GM18498 (cell line): ENCODE results near the gene HDLBP.

Experiments
- ATAC-seq: cut with Tn5 transposase; IDR thresholded peaks from one replicate; pipeline ENCODE4 v1.9.1; 2021; ENCODE audit warnings: mild to moderate bottlenecking, moderate library complexity; ENCODE audit not compliant: unreplicated experiment

Gene HDLBP

DNA sequence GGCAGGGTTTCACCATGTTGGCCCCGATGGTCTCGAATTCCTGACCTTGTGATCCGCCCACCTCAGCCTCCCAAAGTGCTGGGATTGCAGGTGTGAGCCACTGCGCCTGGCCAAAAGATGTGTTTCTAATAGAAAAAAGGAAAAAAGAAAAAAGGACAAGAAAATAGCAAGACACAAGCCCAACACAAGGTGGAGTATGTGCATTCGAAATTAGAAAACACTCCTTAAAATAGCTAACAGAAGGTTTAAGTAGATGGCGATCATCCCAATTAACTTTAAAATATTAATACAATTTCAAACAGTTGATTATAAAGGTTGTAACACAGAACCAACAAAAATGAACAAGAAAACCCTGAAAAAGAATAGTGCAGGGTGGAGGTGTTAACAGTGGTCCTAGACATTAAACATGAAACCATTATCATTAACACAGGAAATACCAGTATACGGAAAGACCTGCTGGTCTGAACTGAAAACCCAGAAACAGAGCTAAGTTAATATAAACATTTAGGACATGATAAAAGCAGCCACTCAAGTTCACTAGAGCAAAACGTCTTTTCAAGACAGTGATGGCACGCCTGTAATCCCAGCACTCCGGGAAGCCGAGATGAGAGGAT lies 57.9 kb downstream of the HDLBP start:
- ATAC-seq = no peak

DNA sequence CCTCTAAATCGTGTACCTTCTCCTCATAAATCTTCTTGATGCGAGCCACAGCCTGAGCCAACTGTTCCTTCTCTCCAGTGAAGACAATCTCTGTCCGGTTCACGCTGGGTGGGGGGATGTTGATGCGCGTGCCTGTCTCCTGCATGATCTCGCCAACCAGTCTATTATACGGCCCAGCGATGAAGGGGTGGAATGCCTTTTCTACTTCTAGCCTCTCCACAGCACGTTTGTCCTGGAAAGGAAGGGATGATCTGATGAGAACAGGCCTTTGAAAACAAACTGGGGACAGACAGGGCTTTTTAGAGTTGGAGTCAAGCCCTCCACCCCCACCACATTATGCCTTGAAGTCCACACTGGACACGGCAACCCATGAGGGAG lies 59.3 kb downstream of the HDLBP start:
- ATAC-seq = no peak

DNA sequence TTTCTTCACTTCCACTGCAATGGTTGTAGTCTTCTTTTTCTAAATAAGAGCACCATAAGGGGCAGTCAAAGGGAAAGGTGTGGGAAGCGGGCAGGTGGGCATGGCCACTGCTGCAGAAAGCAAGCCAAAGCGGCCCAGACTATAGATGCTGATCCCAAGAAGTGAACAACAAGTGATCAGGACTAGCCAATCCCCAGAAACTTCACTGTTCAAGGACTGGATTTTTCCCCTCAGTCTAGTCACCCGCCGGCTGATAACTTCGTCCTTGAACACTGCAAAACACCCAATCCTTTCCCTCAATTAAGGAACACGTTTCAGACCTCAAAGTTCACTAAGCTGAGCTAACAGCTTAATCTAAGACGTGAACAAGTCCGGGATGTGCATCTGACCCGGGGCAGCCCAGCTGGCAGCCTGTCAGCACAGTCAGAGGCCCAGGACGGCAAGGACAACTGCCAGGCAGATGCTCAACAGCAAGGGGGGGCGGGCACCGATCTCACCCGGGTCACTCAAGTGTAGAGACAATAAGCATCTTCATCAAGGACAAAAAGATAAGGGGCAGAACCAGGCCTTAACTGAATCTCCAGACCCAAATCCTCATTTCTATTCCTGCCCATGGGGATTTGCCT lies 59.8 kb downstream of the HDLBP start:
- no peak for ATAC-seq

DNA sequence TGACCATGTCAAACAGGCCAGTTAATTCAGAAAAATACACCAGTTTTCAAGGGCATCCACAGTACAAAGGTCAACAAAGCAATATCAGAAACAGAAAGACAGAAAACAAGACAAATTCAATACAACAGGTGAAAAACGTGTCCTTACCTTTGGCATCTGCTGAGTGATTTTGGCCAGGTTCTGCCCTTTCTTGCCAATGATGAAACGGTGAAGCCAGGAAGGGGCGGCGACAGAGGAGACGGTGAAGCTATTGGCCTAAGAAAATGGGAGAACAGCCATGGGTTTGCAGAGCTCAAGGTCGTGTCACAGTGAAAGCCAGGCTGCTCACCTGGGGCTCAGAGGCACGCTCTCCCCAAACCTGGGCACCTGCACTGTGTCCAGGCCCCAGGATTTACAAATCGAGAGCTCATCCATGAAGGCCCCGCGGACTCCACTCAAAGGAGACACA lies 60.5 kb downstream of the HDLBP start:
- no peak for ATAC-seq

DNA sequence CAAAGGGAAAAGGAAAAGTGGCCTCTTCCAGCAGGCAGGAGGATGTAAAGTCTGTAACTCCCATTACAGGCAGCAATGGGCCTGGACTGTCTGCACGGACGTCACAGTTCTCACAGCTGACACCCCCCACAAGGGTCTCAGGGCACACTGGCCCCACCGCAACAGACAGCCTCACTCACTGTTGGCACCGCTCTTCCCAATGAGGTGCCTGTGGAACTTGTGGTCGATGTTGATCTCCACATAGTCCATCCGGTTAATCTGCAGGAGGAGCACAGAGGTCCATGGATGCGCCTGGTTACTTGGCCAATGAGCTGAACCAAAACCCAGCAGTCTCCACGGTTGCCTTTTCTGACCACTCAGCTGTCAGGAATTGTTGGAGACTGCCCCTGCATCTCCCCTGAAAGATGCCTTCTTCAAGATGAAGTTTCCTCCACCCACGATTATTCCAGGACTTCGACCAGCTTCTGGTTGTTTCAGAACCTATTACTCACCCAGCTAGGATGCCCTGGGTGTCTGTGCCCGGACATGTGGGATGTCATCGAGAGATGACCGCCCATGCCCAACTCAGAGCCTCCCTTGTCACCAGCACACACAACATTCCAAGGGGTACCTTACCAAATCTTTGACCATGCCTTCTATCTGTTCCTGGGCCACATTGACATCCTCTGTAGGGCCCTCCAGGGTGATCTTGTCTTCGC lies 62.5 kb downstream of the HDLBP start:
- ATAC-seq = no peak

DNA sequence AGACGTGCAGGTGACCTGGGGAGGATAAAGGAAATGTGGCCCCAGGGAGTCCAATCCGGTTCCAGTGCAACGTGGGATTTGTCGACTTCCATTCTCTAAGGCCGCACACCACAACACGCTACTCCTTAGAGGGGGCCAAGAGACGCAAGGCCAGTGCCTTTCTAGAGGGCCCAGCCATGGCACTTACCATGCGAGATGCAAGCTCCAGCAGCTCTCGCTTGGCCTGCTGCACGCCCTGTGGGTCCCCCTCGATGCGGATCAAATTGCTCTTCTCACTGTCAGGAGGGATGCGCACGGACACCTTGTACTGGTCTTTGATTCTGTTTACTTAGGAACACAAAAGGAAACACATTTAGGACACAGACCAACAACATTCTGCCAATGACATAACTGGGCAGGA lies 65.8 kb downstream of the HDLBP start:
- ATAC-seq = no peak

DNA sequence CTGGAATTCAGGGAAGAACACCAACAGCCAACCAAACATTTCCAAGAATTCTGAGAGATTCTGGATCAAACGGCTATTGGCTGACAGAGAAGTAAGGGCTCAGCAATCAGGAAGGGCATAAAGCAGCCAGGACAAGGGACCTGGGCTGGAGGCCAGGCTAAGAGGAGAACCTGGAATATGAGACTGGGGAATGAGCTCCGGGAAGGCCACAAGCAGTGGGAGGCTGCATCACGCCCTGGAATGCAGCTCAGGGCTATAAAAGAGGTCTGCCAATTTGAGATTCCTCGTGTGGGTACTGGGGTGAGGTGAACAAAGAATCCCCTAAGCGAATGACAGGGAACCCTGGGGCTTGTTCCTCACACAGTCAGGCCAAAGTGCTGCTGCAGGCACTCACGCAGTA lies 66.6 kb downstream of the HDLBP start:
- ATAC-seq = no peak

DNA sequence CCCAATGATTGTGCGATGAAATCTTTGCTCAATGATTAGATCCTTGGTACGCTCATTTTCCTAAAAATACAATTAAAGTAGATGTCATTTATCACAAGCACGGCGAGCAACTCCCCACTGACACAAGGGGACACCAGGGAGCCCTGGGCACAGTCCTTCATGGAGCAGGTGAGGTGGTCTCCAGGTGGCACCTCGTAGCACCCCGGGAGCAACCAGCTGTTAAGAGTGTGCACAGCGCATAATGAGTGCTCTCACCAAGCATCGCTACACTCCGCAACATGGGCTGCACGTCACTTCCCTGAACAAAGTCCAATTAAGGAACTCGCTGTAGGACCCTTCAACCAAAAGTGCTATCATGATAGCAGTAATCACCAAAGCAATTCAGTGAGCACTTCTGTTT lies 67.2 kb downstream of the HDLBP start:
- ATAC-seq = no peak

DNA sequence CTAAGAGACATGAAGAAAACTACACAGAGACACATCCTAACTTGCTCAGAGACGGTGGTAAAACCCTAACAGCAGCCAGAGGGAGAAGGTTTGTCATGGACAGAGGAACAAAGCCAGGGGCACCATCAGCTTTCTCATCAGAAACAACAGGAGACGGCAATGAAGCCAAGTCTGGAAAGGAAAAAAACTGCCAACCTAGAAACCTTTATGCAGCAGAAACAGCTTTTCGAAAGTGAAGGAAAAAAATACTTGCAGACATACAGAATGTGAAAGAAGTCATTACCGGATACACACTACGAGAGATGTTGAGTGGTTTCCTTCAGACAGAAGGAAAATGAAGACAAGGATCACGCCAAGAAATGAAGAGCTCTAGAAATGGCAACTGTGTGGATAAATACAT lies 71.1 kb downstream of the HDLBP start:
- ATAC-seq = no peak

DNA sequence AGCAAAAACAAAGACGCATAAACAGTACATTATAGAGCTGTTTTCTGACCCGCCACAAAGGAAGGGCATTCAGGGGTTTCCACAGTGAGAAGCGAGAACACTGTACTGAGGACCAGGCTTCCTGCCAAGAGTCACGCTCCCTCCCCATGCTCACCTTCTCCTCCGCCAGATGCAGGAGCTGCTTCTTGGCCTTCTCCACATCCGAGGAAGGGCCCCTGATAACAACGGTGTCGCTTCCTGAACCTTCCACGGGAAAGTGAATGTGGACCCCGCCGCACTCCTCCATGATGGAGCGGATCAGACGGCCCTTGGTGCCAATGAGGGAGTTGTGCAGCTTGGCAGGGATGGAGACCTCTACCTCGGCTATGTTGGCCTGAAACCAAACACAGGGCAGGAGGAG lies 73.2 kb downstream of the HDLBP start:
- no peak for ATAC-seq

DNA sequence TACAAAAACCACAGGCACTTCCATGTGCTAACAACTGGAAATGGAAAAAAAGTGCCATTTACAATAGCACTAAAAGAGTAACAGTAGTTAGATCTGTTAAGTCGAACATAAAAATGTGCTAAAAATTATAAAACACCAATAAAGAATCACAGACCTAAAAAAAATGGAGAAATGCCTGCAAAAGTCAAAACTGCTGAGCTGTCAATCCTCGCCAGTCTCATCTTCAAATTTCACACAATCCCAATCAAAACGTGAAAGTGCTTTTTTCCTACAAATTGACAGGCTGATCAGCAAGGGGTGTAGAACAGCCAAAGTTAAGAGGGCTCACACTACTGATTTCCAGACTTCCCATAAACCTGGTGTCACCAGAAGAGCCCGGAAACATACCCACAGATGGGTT lies 73.8 kb downstream of the HDLBP start:
- no peak for ATAC-seq

DNA sequence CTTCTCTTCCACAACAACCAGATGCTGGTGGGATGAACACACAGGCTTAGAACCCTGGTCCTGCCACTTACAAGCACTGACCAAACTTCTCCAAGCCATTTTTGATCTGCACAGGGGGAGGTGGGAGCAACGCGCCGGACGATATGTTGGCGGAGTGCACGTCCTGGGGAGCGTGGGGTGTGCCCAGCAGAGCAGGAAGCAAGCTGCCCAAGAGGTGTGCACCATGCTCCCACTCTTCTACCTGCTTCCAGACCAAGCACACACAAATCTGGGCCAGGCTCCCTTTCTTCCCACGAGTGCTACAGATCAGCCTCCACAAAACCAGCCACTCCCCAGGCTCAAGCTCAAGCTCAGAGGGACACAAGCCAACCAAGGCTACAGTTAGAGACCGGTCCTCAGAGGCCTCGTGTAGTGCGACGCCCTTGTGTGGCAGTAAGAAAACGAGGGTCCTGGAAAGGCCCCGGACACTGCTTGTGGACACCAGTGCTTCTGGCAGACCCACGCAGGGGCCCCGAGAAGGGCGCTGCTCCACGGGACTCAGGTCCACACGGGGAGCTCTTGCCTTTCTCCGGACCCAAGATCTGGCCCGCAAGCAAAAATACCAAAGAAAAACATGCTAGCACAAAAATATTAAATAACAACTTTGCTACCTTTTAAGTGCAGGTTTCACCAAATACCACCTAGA lies 75.0 kb downstream of the HDLBP start:
- no peak for ATAC-seq

DNA sequence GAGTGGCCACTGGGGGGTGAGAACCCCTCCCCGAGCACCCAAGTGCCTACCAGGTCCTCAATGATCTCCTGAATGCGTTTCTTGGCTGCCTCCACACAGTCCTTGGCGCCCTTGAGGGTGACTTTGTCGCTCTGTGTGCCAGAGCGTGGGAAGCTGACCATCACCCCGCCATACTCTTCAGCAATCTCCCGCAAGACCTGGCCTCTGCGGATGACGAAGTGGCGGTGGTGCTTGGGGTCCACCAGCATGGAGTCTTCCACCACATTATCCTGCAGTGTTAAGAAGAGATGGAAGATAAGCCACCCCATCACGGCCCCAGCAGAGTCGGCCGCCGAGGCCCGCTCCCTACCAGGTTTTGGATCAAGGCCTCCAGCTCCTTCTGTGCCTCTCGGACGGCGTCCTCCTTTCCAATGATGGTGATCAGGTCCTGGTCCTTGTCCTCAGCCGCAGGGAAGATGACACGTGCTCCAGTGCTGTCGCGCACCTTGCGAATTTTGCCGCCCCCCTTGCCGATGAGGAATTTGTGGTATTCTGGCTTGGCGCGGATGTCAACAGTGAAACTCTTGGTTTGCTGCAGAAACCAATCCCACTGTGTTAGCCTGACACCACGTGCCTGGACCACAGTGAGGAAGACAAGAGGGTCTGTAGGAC lies 75.8 kb downstream of the HDLBP start:
- no peak for ATAC-seq

DNA sequence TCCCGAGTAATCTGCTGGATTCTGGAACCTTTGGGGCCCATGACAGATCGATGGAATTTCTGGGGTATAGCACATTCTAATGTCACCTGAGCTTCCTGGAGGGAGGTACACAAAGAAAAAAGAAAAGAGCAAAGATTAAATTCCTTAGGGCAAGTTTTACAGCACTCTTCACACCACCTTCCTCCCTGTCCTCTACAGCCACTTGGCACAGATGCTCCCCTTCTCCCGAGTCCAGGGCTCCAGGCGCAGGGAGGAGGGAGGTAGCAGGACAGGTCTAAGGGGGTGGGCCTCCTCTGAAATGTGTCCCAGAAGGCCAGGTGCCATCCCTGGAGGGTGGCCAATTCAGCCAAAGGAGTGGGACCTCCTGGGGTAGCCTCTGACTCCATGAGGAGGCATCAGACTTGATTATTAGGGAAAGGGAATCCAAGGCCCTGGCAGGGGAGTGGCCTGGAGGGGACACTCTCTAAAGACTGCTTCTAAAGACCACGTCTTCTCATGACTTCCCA lies 76.7 kb downstream of the HDLBP start:
- ATAC-seq = no peak

DNA sequence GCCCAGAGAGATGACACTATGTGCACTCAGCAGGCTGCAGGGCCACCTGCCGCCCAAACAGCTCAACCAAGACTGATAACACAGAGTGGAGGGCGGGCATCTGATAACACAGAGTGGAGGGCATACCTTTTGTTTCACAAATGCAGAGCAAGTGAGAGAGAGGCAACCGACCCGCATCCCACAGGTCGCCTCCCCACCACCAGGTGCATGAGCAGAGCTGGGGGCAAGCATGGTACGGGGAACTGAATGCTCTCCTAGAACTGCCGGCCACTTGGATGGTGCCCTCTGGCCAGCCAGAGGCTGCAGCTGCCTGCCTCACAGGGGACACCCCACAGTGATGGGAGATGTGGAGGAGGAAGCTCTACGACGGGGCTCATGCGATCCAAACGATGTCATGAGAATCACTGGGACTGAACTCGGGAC lies 77.5 kb downstream of the HDLBP start:
- ATAC-seq = no peak

DNA sequence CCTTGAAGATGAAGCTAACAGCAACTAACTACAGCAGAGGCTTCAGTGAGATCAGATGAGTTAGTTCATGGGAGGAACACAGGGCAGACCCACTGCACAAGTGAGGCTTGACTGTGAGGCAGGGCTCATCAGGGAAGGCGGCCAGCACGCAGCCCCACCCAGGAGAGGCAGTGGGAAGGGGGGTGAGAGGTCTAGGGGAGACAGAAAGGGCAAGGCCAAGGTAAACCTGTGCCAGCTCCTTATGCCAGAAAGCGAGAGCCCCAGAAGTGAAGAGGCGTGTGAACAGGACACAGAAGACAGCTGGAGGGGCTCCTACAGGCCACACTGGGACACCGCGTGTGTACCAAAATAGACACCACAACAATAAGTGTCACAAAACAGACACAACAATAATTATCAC lies 78.4 kb downstream of the HDLBP start:
- ATAC-seq = no peak

DNA sequence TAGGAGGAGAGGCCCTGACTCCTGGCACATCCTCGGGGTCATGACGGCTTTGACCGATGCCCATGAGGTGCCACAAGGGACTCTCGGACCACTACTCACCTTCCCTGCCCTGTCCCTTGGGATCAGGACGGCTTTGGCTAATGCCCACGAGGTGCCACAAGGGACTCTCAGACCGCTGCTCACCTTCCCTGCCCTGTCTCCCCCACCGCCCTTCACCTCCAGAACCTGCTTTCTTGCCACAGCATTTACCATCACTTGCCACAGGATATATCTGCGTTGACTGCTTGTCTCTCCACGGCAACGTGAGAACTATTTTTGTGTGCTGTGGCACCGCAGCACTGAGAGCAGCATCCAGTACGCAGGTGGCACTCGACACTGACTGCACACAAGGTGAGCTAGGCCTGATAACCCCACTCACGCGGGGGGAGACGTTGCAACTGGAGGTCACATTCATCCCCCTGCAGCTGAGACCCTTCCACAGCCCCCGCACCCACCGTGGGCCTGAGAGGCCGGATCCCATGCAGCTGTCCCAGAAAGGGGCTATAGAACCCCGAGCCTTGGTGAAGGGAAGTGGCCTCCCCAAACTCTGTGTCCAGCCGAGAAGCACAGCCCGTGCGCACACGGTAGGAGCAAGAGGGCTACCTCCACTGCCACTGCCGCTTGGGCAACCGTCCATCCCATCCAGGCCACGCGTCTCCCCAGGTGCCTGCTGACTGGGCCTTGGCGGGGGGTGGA lies 79.4 kb downstream of the HDLBP start:
- no peak for ATAC-seq

DNA sequence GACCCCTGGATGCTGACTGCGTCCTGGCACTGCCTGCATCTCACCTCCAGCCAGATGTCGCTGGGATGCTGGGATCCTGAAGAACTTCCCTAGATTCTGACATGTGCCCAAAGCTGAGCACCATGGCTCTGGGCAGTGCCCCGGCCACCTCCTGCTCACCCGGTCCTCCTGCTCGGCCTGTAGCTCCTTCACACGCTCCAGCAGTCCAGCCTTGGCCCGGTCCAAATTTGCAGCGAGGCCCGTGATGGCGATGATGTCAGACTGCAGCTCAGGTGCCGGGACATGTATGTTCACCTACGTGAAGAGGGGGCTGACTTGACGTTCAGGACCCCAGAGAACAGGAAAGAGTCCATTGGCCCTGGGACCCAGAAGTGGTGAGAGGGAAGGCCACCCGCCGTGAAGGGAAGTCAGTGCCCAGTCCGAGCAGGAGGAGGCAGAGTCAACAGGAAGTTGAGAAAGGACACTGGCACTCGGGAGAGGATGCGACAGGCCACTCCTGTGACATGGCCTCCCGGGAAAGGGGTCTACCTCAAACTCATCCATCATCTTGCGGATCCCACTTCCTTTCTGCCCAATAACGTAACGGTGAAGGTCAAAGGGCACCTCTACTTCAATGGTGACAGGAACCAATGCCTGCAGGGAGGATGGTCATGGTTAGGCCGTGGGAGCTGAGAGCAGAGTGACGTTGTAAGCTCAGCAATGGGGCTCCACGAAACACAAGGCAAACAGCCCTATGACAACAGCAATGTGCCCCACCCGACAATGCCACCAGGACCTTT lies 80.3 kb downstream of the HDLBP start:
- ATAC-seq = no peak

DNA sequence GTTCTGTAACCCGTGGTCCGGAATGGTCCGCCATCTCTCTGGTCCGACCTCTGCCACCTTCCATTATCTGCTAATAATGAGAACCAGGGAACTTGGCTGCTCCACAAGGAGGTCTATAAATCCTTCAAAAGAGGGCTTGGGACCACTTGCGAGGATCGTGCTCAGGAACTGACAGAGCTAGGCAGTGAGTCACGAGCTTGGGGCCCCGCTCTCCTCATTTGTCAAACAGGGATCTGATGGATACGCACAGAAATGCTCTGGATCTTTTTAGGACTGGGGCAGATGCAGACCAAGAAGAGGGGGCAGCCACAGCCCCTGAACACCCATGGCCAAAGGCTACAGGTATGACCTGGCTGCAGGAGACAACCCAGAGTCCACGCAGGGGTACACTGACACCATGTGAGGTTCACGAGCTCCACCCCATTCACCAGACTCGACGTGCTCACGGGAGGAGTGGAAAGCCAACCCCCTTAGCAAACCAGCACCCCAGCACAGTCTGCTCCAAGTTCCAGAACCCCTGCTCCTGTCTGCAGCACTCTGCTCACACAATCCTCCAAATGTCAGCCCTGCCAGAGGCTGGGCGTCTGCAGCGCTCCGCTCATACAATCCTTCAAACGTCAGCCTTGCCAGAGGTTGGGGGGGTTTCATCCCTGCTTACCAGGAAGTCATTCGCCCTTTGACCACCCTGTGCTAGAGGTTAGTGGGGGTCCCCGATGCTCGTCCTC lies 81.2 kb downstream of the HDLBP start:
- ATAC-seq = no peak
